ENCODE data around the gene SAMD15.
A peak's percentile ranks its signal among the peaks of the same experiment; 100 is the strongest.

Gene SAMD15

DNA sequence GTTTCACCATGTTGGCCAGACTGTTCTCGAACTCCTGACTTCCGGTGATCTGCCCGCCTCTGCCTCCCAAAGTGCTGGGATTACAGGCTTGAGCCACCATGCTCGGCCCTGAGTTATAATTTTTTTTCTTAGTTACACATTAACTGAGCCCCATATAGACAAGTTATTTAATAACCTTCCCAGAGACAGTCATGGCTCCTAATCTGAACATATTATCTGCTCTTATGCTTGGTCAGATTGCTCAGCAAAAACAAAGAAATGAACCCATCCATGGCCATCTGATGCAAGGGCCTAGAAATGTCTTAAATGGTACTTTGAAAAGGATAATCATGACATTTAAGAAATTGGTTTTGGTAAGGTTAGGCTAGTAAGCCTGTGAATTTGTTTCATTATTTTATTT lies 13.0 kb downstream of the SAMD15 start:
- TF ChIP-seq, protein P1, sequence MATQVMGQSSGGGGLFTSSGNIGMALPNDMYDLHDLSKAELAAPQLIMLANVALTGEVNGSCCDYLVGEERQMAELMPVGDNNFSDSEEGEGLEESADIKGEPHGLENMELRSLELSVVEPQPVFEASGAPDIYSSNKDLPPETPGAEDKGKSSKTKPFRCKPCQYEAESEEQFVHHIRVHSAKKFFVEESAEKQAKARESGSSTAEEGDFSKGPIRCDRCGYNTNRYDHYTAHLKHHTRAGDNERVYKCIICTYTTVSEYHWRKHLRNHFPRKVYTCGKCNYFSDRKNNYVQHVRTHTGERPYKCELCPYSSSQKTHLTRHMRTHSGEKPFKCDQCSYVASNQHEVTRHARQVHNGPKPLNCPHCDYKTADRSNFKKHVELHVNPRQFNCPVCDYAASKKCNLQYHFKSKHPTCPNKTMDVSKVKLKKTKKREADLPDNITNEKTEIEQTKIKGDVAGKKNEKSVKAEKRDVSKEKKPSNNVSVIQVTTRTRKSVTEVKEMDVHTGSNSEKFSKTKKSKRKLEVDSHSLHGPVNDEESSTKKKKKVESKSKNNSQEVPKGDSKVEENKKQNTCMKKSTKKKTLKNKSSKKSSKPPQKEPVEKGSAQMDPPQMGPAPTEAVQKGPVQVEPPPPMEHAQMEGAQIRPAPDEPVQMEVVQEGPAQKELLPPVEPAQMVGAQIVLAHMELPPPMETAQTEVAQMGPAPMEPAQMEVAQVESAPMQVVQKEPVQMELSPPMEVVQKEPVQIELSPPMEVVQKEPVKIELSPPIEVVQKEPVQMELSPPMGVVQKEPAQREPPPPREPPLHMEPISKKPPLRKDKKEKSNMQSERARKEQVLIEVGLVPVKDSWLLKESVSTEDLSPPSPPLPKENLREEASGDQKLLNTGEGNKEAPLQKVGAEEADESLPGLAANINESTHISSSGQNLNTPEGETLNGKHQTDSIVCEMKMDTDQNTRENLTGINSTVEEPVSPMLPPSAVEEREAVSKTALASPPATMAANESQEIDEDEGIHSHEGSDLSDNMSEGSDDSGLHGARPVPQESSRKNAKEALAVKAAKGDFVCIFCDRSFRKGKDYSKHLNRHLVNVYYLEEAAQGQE (IDR thresholded peaks at IDR 0.05; ENCODE audit: insufficient read depth in 1 of 2, low read depth in 2 of 2, low read length in 2 of 2): no peak
- TF ChIP-seq SIN3A (IDR thresholded peaks at IDR 0.05; ENCODE audit: borderline replicate concordance, insufficient read depth, low read length): no peak
- no peak for TF ChIP-seq POLR2AphosphoS5 (IDR thresholded peaks at IDR 0.05; ENCODE audit: low read depth, low read length)
- no peak for TF ChIP-seq FOXP2 (optimal IDR thresholded peaks at IDR 0.05; ENCODE audit: borderline replicate concordance, extremely low read depth, extremely low read length, insufficient read depth)
- TF ChIP-seq TAF1 (IDR thresholded peaks at IDR 0.05; ENCODE audit: borderline replicate concordance, insufficient read depth, low read length): no peak

DNA sequence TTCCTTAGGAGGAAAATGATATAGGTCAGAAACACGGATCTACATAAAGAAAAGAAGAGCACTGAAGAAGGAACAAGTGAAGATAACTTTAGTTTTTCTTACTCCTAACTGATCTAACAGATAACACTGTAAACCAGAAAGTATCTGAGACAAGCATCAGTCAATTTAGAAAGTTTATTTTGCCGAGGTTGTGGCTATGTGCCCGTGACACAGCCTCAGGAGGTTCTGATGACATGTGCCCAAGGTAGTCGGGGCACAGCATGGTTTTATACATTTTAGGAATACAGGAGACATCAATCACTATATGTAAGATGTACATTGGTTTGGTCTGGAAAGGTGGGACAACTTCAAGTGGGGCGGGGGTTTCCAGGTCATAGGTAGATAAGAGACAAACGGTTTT lies 23.0 kb downstream of the SAMD15 start:
- no peak for TF ChIP-seq TAF1 (IDR thresholded peaks at IDR 0.05; ENCODE audit: borderline replicate concordance, insufficient read depth, low read length)
- no peak for TF ChIP-seq POLR2AphosphoS5 (IDR thresholded peaks at IDR 0.05; ENCODE audit: low read depth, low read length)
- TF ChIP-seq, protein P1 (IDR thresholded peaks at IDR 0.05; ENCODE audit: insufficient read depth in 1 of 2, low read depth in 2 of 2, low read length in 2 of 2): no peak
- no peak for TF ChIP-seq FOXP2 (optimal IDR thresholded peaks at IDR 0.05; ENCODE audit: borderline replicate concordance, extremely low read depth, extremely low read length, insufficient read depth)
- TF ChIP-seq SIN3A (IDR thresholded peaks at IDR 0.05; ENCODE audit: borderline replicate concordance, insufficient read depth, low read length): no peak

DNA sequence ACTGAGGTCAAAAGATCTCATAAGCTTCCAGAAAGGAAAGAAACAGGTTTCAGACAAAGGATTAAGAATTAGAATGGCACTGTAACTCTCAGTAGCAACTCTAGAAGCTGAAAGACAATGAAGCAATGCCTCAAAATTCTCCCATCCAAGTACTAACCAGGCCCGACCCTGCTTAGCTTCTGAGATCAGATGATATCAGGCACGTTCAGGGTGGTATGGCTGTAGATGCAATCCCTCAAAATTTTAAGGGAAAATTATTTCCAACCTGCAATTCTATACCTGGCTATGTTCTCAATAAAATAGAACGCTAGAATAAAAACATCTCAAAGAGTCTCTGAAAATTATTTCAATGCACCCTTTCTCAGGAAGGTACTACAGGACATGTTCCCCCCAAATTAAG lies 26.6 kb downstream of the SAMD15 start:
- TF ChIP-seq SIN3A (IDR thresholded peaks at IDR 0.05; ENCODE audit: borderline replicate concordance, insufficient read depth, low read length) (no peak), TAF1 (IDR thresholded peaks at IDR 0.05; ENCODE audit: borderline replicate concordance, insufficient read depth, low read length) (no peak)

DNA sequence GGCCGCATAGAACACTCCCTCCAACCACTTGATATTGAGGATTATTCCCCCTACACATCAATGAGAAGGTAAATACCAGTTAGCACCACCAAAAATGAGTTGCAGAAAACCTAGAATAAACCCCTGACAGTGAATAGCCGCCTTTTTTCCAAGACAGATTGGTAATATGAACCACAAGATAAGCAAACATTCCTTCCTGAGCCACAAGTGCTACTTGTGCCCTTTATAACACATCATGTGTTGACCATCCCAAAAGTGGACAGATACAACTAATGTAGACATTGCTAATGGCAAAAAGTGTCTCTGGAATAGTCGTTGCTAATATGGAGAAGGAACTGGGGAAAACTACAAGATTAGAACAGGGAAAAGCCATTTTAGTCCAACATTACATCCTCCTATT lies 28.9 kb downstream of the SAMD15 start:
- TF ChIP-seq SIN3A (IDR thresholded peaks at IDR 0.05; ENCODE audit: borderline replicate concordance, insufficient read depth, low read length) (no peak), POLR2AphosphoS5 (IDR thresholded peaks at IDR 0.05; ENCODE audit: low read depth, low read length) (no peak), TAF1 (IDR thresholded peaks at IDR 0.05; ENCODE audit: borderline replicate concordance, insufficient read depth, low read length) (no peak), FOXP2 (optimal IDR thresholded peaks at IDR 0.05; ENCODE audit: borderline replicate concordance, extremely low read depth, extremely low read length, insufficient read depth) (no peak)
- TF ChIP-seq, protein P1 (IDR thresholded peaks at IDR 0.05; ENCODE audit: insufficient read depth in 1 of 2, low read depth in 2 of 2, low read length in 2 of 2): no peak

DNA sequence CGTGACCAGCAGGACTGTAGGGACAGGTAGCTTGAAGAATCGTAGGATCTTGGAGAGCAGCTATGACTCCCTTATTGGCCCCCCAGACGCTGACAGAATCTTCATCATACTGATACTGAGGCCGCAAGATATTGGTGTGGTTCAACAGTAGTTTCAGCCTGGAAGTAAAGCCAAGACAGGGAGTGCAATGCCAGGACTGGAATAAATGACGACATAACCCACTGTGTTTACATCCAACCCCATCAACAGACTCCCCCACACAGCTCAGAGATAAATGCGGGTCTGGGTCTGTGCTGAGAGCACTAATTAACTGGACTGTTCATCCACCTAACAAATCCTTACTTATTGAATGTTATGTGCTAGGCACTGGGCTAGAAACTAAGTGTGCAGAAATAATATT lies 29.5 kb downstream of the SAMD15 start:
- TF ChIP-seq TAF1 (IDR thresholded peaks at IDR 0.05; ENCODE audit: borderline replicate concordance, insufficient read depth, low read length) (no peak), FOXP2 (optimal IDR thresholded peaks at IDR 0.05; ENCODE audit: borderline replicate concordance, extremely low read depth, extremely low read length, insufficient read depth) (peak; percentile 33), POLR2AphosphoS5 (IDR thresholded peaks at IDR 0.05; ENCODE audit: low read depth, low read length) (no peak), SIN3A (IDR thresholded peaks at IDR 0.05; ENCODE audit: borderline replicate concordance, insufficient read depth, low read length) (no peak)
- TF ChIP-seq, protein P1 (IDR thresholded peaks at IDR 0.05; ENCODE audit: insufficient read depth in 1 of 2, low read depth in 2 of 2, low read length in 2 of 2): no peak
